Prostate gland (tissue), 2 donors: ENCODE measurements around the gene CYBC1.

Experiments
- CTCF ChIP-seq, 4 experiments: fragments of 200-600 bp in 2 of 4; fragments of 450-650 bp in 2 of 4; sonication (generic) in 2 of 4; IDR thresholded peaks; 1 replicate in 3 of 4; 2 replicates in 1 of 4; pipeline ENCODE4 v1.5.1; 2016 to 2019; ENCODE audit warnings: antibody characterized with exemption in 4 of 4, mild to moderate bottlenecking in 2 of 4, moderate library complexity in 2 of 4
- POLR2A ChIP-seq: fragments of 450-650 bp; IDR thresholded peaks from one replicate; pipeline ENCODE4 v1.6.1; 2016; ENCODE audit warnings: antibody characterized with exemption, mild to moderate bottlenecking

- no peak for TF ChIP-seq CTCF (IDR thresholded peaks at IDR 0.05)
- TF ChIP-seq POLR2A, result no peak
Observed at GRCh38 chr17:82446124-82446523, 4.4 kb downstream of the CYBC1 start.
